Heart left ventricle (tissue), 13 donors: ENCODE measurements around the gene HIPK2.

ENCODE experiments used
- CTCF ChIP-seq, 12 donors: fragments of 200-600 bp; sonication (generic) in 4 of 12; IDR thresholded peaks; one replicate each; pipeline versions ENCODE4 v1.5.0 to v1.8.0; 2018 to 2022; ENCODE audit warnings: antibody characterized with exemption in 12 of 12, mild to moderate bottlenecking in 5 of 12
- POLR2A ChIP-seq, 2 donors: fragments of 450-650 bp; IDR thresholded peaks; one replicate each; pipeline ENCODE4 v1.6.1; 2017; ENCODE audit warnings: antibody characterized with exemption in 2 of 2, mild to moderate bottlenecking in 2 of 2, moderate library complexity in 2 of 2
- donor health status: ischemic (EF 13 %, LVEDD 7.1; RV severe dilation, severe dysfunction).
- donor health status: DM: no; HTN: yes; CAD: no.
- donor health status: DM: no; HTN: no; CAD: no.
- donor health status: ischemic (EF 25% LVEDD 6.9; RV normal size, moderate dysfunction).
- donor health status: ischemic (EF 25% LVEDD 5.7; RV mildly dilated, moderate dysfunction).
- donor health status: ischemic (EF 35%, LVEDD 5.7; RV mildly dilated, moderate dysfunction).
- donor health status: nonischemic (EF 11% LVEDD 7.7; RV severe dilation, severe dysfunction).
- donor health status: DM: yes; HTN: yes; CAD: no.
- donor health status: PGD.
- donor health status: ischemic (EF 29% LVEDD 5.4; RV normal size, mild dysfunction).
- donor health status: nonischemic (EF 23%, LVEDD 6.1; RV moderate dilation, normal function).

GRCh38 chr7:139640681-139641080 lies 137.1 kb downstream of the HIPK2 start:
- TF ChIP-seq CTCF (IDR thresholded peaks at IDR 0.05) (no peak), POLR2A (IDR thresholded peaks at IDR 0.05) (no peak)
